GM23338 (cell line): ENCODE data around the gene PIANP. TPM values are rescaled to one million over a fixed set of nuclear protein-coding genes. Genes with fewer than 3 reads are reported as not detected.

Experiments
- ATAC-seq: fragments of 200-7000 bp; cut with Tn5 transposase; 3 replicates; pipeline ENCODE4 v1.9.1; 2020
- DNase-seq: peaks from one replicate; pipeline ENCODE4 v3.0.0-alpha.2; 2015; ENCODE audit warnings: low spot score
- H2AFZ ChIP-seq: fragments of 200-600 bp; sonication (generic); 2 replicates; pipeline ENCODE4 v1.8.0; 2016; ENCODE audit warnings: antibody characterized with exemption, mild to moderate bottlenecking, moderate library complexity
- H3F3A ChIP-seq: fragments of 200-600 bp; sonication (generic); replicated peaks from 2 replicates; pipeline ENCODE4 v1.8.0; 2017; ENCODE audit warnings: antibody characterized with exemption, mixed run types, low read depth
- H3K27ac ChIP-seq: fragments of 200-600 bp; sonication (generic); 2 replicates; pipeline ENCODE4 v1.6.1; 2016; ENCODE audit warnings: low read depth
- H3K27me3 ChIP-seq: fragments of 200-600 bp; sonication (generic); 2 replicates; pipeline ENCODE4 v1.8.0; 2016; ENCODE audit warnings: mild to moderate bottlenecking, mixed run types, moderate library complexity; ENCODE audit not compliant: insufficient read depth
- H3K36me3 ChIP-seq: fragments of 200-600 bp; sonication (generic); 2 replicates; pipeline ENCODE4 v1.8.0; 2016; ENCODE audit warnings: mild to moderate bottlenecking; ENCODE audit not compliant: insufficient read depth
- H3K4me1 ChIP-seq: fragments of 200-600 bp; sonication (generic); 2 replicates; pipeline ENCODE4 v1.8.0; 2016; ENCODE audit warnings: mild to moderate bottlenecking, moderate library complexity; ENCODE audit not compliant: insufficient read depth
- H3K4me2 ChIP-seq: fragments of 200-600 bp; sonication (generic); 2 replicates; pipeline ENCODE4 v1.7.1; 2017; ENCODE audit warnings: mixed run types
- H3K4me3 ChIP-seq: fragments of 200-600 bp; sonication (generic); 2 replicates; pipeline ENCODE4 v1.6.1; 2016; ENCODE audit warnings: mixed run types
- H3K79me2 ChIP-seq: fragments of 200-600 bp; sonication (generic); replicated peaks from 2 replicates; pipeline ENCODE4 v1.8.0; 2017; ENCODE audit warnings: mild to moderate bottlenecking; ENCODE audit not compliant: insufficient read depth
- H3K9me2 ChIP-seq: fragments of 200-600 bp; sonication (generic); 2 replicates; pipeline ENCODE4 v1.8.0; 2017; ENCODE audit not compliant: insufficient read depth
- H4K20me1 ChIP-seq: fragments of 200-600 bp; sonication (generic); replicated peaks from 2 replicates; pipeline ENCODE4 v1.8.0; 2017; ENCODE audit warnings: mild to moderate bottlenecking; ENCODE audit not compliant: insufficient read depth
- H3K27ac Mint-ChIP-seq: 2 replicates; pipeline ENCODE4 v1.8.0; 2020; ENCODE audit warnings: inconsistent platforms, mild to moderate bottlenecking, moderate library complexity, mixed read lengths
- H3K27me3 Mint-ChIP-seq: 3 replicates; pipeline ENCODE4 v1.8.0; 2022; ENCODE audit warnings: low read depth, mild to moderate bottlenecking, moderate library complexity, mixed read lengths, inconsistent platforms; ENCODE audit not compliant: insufficient read depth, poor library complexity
- H3K36me3 Mint-ChIP-seq: 3 replicates; pipeline ENCODE4 v1.8.0; 2021; ENCODE audit warnings: low read depth, mild to moderate bottlenecking, inconsistent platforms, moderate library complexity, mixed read lengths
- H3K4me1 Mint-ChIP-seq: 3 replicates; pipeline ENCODE4 v1.8.0; 2020; ENCODE audit warnings: mild to moderate bottlenecking, inconsistent platforms, mixed read lengths
- H3K4me3 Mint-ChIP-seq: 3 replicates; pipeline ENCODE4 v1.8.0; 2021; ENCODE audit warnings: moderate library complexity, mild to moderate bottlenecking, inconsistent platforms, mixed read lengths
- H3K9me3 Mint-ChIP-seq: 3 replicates; pipeline ENCODE4 v1.8.0; 2020; ENCODE audit warnings: moderate library complexity, mild to moderate bottlenecking, inconsistent platforms, mixed read lengths
- CREB1 ChIP-seq: fragments of 250-450 bp; sonication (Bioruptor Pico); IDR thresholded peaks from 2 replicates; pipeline ENCODE4 v1.5.0; 2020; ENCODE audit warnings: low read depth, mild to moderate bottlenecking, moderate library complexity
- CTCF ChIP-seq, 2 experiments: fragments of 200-600 bp in 1 of 2; sonication (generic) in 1 of 2; conservative IDR thresholded peaks; 2 replicates each; pipeline versions ENCODE4 v1.5.1 to v1.6.1; 2016 to 2017; ENCODE audit warnings: antibody characterized with exemption in 2 of 2, low read depth in 2 of 2, mild to moderate bottlenecking in 2 of 2, moderate library complexity in 1 of 2
- EZH2 ChIP-seq: fragments of 200-600 bp; sonication (generic); IDR thresholded peaks from one replicate; pipeline ENCODE4 v1.8.0; 2017; ENCODE audit warnings: antibody characterized with exemption, mild to moderate bottlenecking, low read depth; ENCODE audit not compliant: unreplicated experiment
- EZH2phosphoT487 ChIP-seq: fragments of 200-600 bp; sonication (generic); IDR thresholded peaks from one replicate; pipeline ENCODE4 v1.8.1; 2018; ENCODE audit warnings: antibody characterized with exemption; ENCODE audit not compliant: unreplicated experiment
- JUNB ChIP-seq: IDR thresholded peaks from one replicate; pipeline ENCODE4 v1.6.1; 2016; ENCODE audit warnings: antibody characterized with exemption; ENCODE audit not compliant: unreplicated experiment
- NANOG ChIP-seq: IDR thresholded peaks from 2 replicates; pipeline ENCODE4 v1.6.1; 2016; ENCODE audit warnings: antibody characterized with exemption, borderline replicate concordance
- POLR2AphosphoS5 ChIP-seq: IDR thresholded peaks from 2 replicates; pipeline ENCODE4 v1.6.1; 2016; ENCODE audit warnings: antibody characterized with exemption, low read depth
- REST ChIP-seq: IDR thresholded peaks from one replicate; pipeline ENCODE4 v1.6.1; 2018; ENCODE audit warnings: antibody characterized with exemption; ENCODE audit not compliant: unreplicated experiment
- STAT1 ChIP-seq: IDR thresholded peaks from one replicate; pipeline ENCODE4 v1.6.1; 2016; ENCODE audit warnings: antibody characterized with exemption; ENCODE audit not compliant: unreplicated experiment
- ZNF114 ChIP-seq: fragments of 250-450 bp; sonication (Bioruptor Pico); IDR thresholded peaks from 2 replicates; pipeline ENCODE4 v1.5.0; 2020; ENCODE audit warnings: mild to moderate bottlenecking, moderate library complexity
- ZNF331 ChIP-seq: fragments of 250-450 bp; sonication (Bioruptor Pico); IDR thresholded peaks from 2 replicates; pipeline ENCODE4 v1.5.0; 2020; ENCODE audit warnings: low read depth, mild to moderate bottlenecking, moderate library complexity
- polyA plus RNA-seq: library from polyadenylated mRNA; unstranded; fragments of >200 nt; fragmentation: Nextera tagmentation; extraction: Ambion mirVana; gene quantifications from 2 replicates; pipeline ENCODE4 v1.2.1, GENCODE V29; 2016
- total RNA-seq: library from RNA; depleted of rRNA; stranded (reverse); fragments of >200 nt; shearing (Covaris generic); gene quantifications from 2 replicates; pipeline ENCODE4 v1.2.3, GENCODE V29; 2014

Gene PIANP
- total and polyA plus RNA-seq, 2 experiments from 2014 or later: 2.2 to 6.4 TPM

- no peak for TF ChIP-seq REST
- no peak for TF ChIP-seq CTCF (conservative IDR thresholded peaks at IDR 0.05; ENCODE audit: low read depth in 2 of 2)
Observed at GRCh38 chr12:6691473-6691872, 9.1 kb downstream of the PIANP start (continued).

- Mint-ChIP-seq H3K27ac (peak within 1 kb of the TSS; percentile 93), H3K9me3 (no peaks in the 10 kb centered on the region), H3K4me1 (peaks cover 36% of the 10 kb centered on the region), H3K4me3 (peak within 1 kb of the TSS; percentile 87), H3K27me3 (peaks cover 14% of the 10 kb centered on the region), H3K36me3 (no peaks in the 10 kb centered on the region; the same call in 1 of the 3 replicates)
- Histone ChIP-seq H3K36me3 (no peaks in the 10 kb centered on the region; the same call in 1 of the 2 replicates), H3F3A (peaks cover 12% of the 10 kb centered on the region), H3K27ac (peak within 1 kb of the TSS; percentile 94), H4K20me1 (peaks cover 16% of the 10 kb centered on the region), H3K4me1 (peaks cover 18% of the 10 kb centered on the region), H2AFZ (peak within 1 kb of the TSS; percentile 56; the same call in 1 of the 2 replicates), H3K9me2 (no peaks in the 10 kb centered on the region), H3K79me2 (peaks cover 45% of the 10 kb centered on the region), H3K27me3 (no peaks in the 10 kb centered on the region), H3K4me3 (peak within 1 kb of the TSS; percentile 58), H3K4me2 (peak within 1 kb of the TSS; percentile 97)
- DNase-seq (peak; percentile 98), ATAC-seq (peak; percentile 84)
- no peak for TF ChIP-seq EZH2phosphoT487
- no peak for TF ChIP-seq JUNB
- TF ChIP-seq ZNF114 (CRISPR knock-in tag): no peak
- no peak for TF ChIP-seq ZNF331 (CRISPR knock-in tag)
- TF ChIP-seq EZH2: no peak
- TF ChIP-seq REST: no peak
- peak; percentile 96 for TF ChIP-seq CREB1 (CRISPR knock-in tag)
- no peak for TF ChIP-seq STAT1
- no peak for TF ChIP-seq CTCF (conservative IDR thresholded peaks at IDR 0.05; ENCODE audit: low read depth in 2 of 2)
- TF ChIP-seq POLR2AphosphoS5: peak; percentile 57
- no peak for TF ChIP-seq NANOG
Observed at GRCh38 chr12:6688999-6689882, 11.4 kb downstream of the PIANP start, which contains the start of gene ZNF384. TSS of gene ZNF384 (minus strand) at chr12:6689375. CDS start at chr12:6679520, 9,855 bp downstream.
